Measurements from ENCODE around the gene PRIM1.

DNA sequence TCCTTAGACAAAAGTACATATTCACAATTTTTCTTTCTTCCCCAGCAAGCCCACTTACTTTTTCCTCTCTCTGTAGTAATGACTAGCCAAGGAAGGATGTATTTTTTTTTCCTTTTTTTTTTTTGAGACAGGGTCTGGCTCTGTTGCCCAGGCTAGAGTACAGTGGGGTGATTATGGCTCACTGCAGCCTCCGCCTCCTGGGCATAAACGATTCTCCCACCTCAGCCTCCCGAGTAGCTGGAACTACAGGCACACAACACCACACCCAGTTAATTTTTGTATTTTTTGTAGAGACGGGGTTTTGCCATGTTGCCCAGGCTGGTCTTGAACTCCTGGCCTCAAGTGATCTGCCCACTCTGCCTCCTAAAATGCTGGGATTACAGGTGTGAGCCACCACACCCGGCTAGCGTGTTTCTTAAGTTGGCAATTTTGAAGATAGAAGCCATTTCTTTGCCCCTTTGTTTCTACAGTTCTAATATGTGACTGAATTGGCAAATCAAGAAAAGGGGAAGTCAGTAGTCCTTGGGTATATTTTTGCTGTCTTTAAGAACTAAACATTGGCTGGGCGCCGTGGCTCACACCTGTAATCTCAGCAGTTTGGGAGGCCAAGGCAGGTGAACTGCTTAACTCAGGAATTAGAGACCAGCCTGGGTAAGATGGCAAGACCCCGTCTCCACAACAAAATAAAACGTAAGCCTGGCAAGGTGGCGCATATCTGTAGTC, 23.8 kb downstream of the PRIM1 start:
- TF ChIP-seq EP300 (IDR thresholded peaks at IDR 0.05; ENCODE audit: borderline replicate concordance) = no peak
- no peak for TF ChIP-seq NFIC (IDR thresholded peaks at IDR 0.05)
- TF ChIP-seq REST (IDR thresholded peaks at IDR 0.05; ENCODE audit: low read depth) = no peak
- TF ChIP-seq TAF1 (IDR thresholded peaks at IDR 0.05; ENCODE audit: low read depth) = no peak
- TF ChIP-seq, protein P1, sequence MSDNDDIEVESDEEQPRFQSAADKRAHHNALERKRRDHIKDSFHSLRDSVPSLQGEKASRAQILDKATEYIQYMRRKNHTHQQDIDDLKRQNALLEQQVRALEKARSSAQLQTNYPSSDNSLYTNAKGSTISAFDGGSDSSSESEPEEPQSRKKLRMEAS (IDR thresholded peaks at IDR 0.05) = no peak
- TF ChIP-seq USF1 (IDR thresholded peaks at IDR 0.05) = no peak
- TF ChIP-seq RAD21 (IDR thresholded peaks at IDR 0.05; ENCODE audit: low read depth) = no peak
- TF ChIP-seq CEBPB (IDR thresholded peaks at IDR 0.05) = no peak
- TF ChIP-seq YY1 (IDR thresholded peaks at IDR 0.05; ENCODE audit: low read depth) = no peak
- no peak for TF ChIP-seq TCF12 (IDR thresholded peaks at IDR 0.05; ENCODE audit: low read depth)
- TF ChIP-seq FOXM1 (IDR thresholded peaks at IDR 0.05; ENCODE audit: borderline replicate concordance, low read depth) = no peak
- TF ChIP-seq CREB1 (IDR thresholded peaks at IDR 0.05; ENCODE audit: low read depth) = no peak
